ENCODE data around the gene RIMBP2. TPM values are rescaled to one million over a fixed set of nuclear protein-coding genes. Genes with fewer than 3 reads are reported as not detected.

RIMBP2 gene
- total RNA-seq, 6 experiments from 2014 or later: not detected

- H3K4me1 Mint-ChIP-seq (ENCODE audit: low read depth): no peaks in the 10 kb centered on the region
- no peak overlapping the region for H3K4me3 Mint-ChIP-seq
- no peak for DNase-seq
- no peaks in the 10 kb centered on the region for H3K27me3 Mint-ChIP-seq (ENCODE audit: insufficient read depth)
- no peak overlapping the region for H3K27ac Mint-ChIP-seq
- TF ChIP-seq CTCF (IDR thresholded peaks at IDR 0.05): no peak
- H3K9me3 Mint-ChIP-seq: peaks cover 60% of the 10 kb centered on the region
- no peaks in the 10 kb centered on the region for H3K36me3 Mint-ChIP-seq (ENCODE audit: low read depth)
Measured at GRCh38 chr12:130547480-130548155, 168.5 kb downstream of the RIMBP2 start.

- Mint-ChIP-seq H3K4me1 (ENCODE audit: low read depth) (no peaks in the 10 kb centered on the region), H3K9me3 (peaks cover 62% of the 10 kb centered on the region), H3K27ac (no peak overlapping the region), H3K4me3 (no peak overlapping the region), H3K36me3 (ENCODE audit: low read depth) (no peaks in the 10 kb centered on the region), H3K27me3 (ENCODE audit: insufficient read depth) (no peaks in the 10 kb centered on the region; the same call in 1 of the 2 replicates)
- no peak for TF ChIP-seq CTCF (IDR thresholded peaks at IDR 0.05)
- no peak for DNase-seq
Measured at GRCh38 chr12:130546494-130546893, 169.6 kb downstream of the RIMBP2 start.

- no peak for TF ChIP-seq CTCF (IDR thresholded peaks at IDR 0.05)
- no peak overlapping the region for H3K4me3 Mint-ChIP-seq
- H3K4me1 Mint-ChIP-seq (ENCODE audit: low read depth): no peaks in the 10 kb centered on the region
- peaks cover 66% of the 10 kb centered on the region for H3K9me3 Mint-ChIP-seq
- no peaks in the 10 kb centered on the region; the same call in 1 of the 2 replicates for H3K27me3 Mint-ChIP-seq (ENCODE audit: insufficient read depth)
- H3K36me3 Mint-ChIP-seq (ENCODE audit: low read depth): no peaks in the 10 kb centered on the region
- no peak for DNase-seq
- H3K27ac Mint-ChIP-seq: no peak overlapping the region
Measured at GRCh38 chr12:130545475-130545874, 170.6 kb downstream of the RIMBP2 start.

GRCh38 chr12:130540376-130540775, 175.7 kb downstream of the RIMBP2 start:
- Mint-ChIP-seq H3K27ac (no peak overlapping the region), H3K4me1 (ENCODE audit: low read depth) (no peaks in the 10 kb centered on the region), H3K9me3 (peaks cover 51% of the 10 kb centered on the region), H3K27me3 (ENCODE audit: insufficient read depth) (no peaks in the 10 kb centered on the region; the same call in 1 of the 2 replicates), H3K4me3 (no peak overlapping the region), H3K36me3 (ENCODE audit: low read depth) (no peaks in the 10 kb centered on the region; the same call in 1 of the 2 replicates)
- TF ChIP-seq CTCF (IDR thresholded peaks at IDR 0.05): no peak
- DNase-seq: no peak

GRCh38 chr12:130538343-130539095, 177.6 kb downstream of the RIMBP2 start:
- no peak for TF ChIP-seq CTCF (IDR thresholded peaks at IDR 0.05)
- Mint-ChIP-seq H3K27ac (no peak overlapping the region), H3K4me1 (ENCODE audit: low read depth) (no peaks in the 10 kb centered on the region), H3K27me3 (ENCODE audit: insufficient read depth) (no peaks in the 10 kb centered on the region; the same call in 1 of the 2 replicates), H3K36me3 (ENCODE audit: low read depth) (no peaks in the 10 kb centered on the region; the same call in 1 of the 2 replicates), H3K4me3 (no peak overlapping the region), H3K9me3 (peaks cover 51% of the 10 kb centered on the region)
- no peak for DNase-seq

Measured in HFFc6 (cell line).